Stimulated activated CD8-positive, alpha-beta memory T cell treated with anti-CD3 and anti-CD28 coated beads, Interleukin-4, amount 100 ng/mL, for 1 hour (primary cell): ENCODE results near the gene MRLN.
"Not testable (repeated sequence)": the region's sequence is repeated elsewhere in the genome, so short reads cannot be mapped to it uniquely, and the experiment has no call there.

Source experiments
- DNase-seq, 2 donors: peaks; one replicate each; pipeline ENCODE4 v3.0.0-alpha.2; 2020; ENCODE audit warnings: low read depth in 2 of 2, low spot score in 1 of 2

The MRLN gene

GRCh38 chr10:59753267-59753666 lies at the start of gene MRLN:
Gene MRLN (minus strand): TSS chr10:59753455.
- no peak for DNase-seq

GRCh38 chr10:59801171-59801570 lies 47.9 kb upstream of the MRLN start:
- DNase-seq = no peak

- no peak for DNase-seq
Observed at GRCh38 chr10:59799421-59799820, 46.2 kb upstream of the MRLN start.

GRCh38 chr10:59793919-59794318 lies 40.7 kb upstream of the MRLN start:
- no peak for DNase-seq

GRCh38 chr10:59792812-59793211 lies 39.6 kb upstream of the MRLN start:
- no peak for DNase-seq

- DNase-seq = no peak
Observed at GRCh38 chr10:59791601-59792000, 38.3 kb upstream of the MRLN start.

- DNase-seq = not testable (repeated sequence)
Observed at GRCh38 chr10:59790080-59790479, 36.8 kb upstream of the MRLN start.

GRCh38 chr10:59788914-59789313 lies 35.7 kb upstream of the MRLN start:
- DNase-seq = not testable (repeated sequence)

- not testable (repeated sequence) for DNase-seq
Observed at GRCh38 chr10:59787032-59787431, 33.8 kb upstream of the MRLN start.

- not testable (repeated sequence) for DNase-seq
Observed at GRCh38 chr10:59785476-59785875, 32.2 kb upstream of the MRLN start.

- DNase-seq = no peak
Observed at GRCh38 chr10:59781511-59781910, 28.3 kb upstream of the MRLN start.

- no peak for DNase-seq
Observed at GRCh38 chr10:59779756-59780533, 26.7 kb upstream of the MRLN start.

- DNase-seq = no peak
Observed at GRCh38 chr10:59774451-59774850, 21.2 kb upstream of the MRLN start.

GRCh38 chr10:59773088-59773487 lies 19.8 kb upstream of the MRLN start:
- no peak for DNase-seq

- DNase-seq = no peak
Observed at GRCh38 chr10:59771162-59771807, 18.0 kb upstream of the MRLN start.

GRCh38 chr10:59770689-59771088 lies 17.4 kb upstream of the MRLN start:
- no peak for DNase-seq

- DNase-seq = no peak
Observed at GRCh38 chr10:59762505-59762904, 9.2 kb upstream of the MRLN start.

- DNase-seq = no peak
Observed at GRCh38 chr10:59757966-59758365, 4.7 kb upstream of the MRLN start.

- no peak for DNase-seq
Observed at GRCh38 chr10:59754951-59755350, 1.7 kb upstream of the MRLN start.

- no peak for DNase-seq
Observed at GRCh38 chr10:59752278-59752940, 846 bp downstream of the MRLN start.

GRCh38 chr10:59750155-59750945 lies 2.9 kb downstream of the MRLN start:
- no peak for DNase-seq
